ENCODE results near the gene LRRC19. TPM values are rescaled to one million over a fixed set of nuclear protein-coding genes. Genes with fewer than 3 reads are reported as not detected.

The LRRC19 gene
- under 0.01 TPM in 1 of 2 replicates, not detected in the other for total RNA-seq

GRCh38 chr9:27005491-27005890 is at the start of gene LRRC19:
Gene LRRC19 (minus strand): TSS chr9:27005672. CDS start chr9:26999694, 5,978 bp downstream.

GRCh38 chr9:26955921-26956859 is 49.3 kb downstream of the LRRC19 start, which contains the start of gene IFT74:
Gene IFT74 (plus strand): TSS chr9:26956412. CDS start chr9:26961968, 5,556 bp downstream.

GRCh38 chr9:26946753-26947727 is 58.4 kb downstream of the LRRC19 start, which contains the start of gene PLAA:
Gene PLAA (minus strand): TSS chr9:26947242. CDS start chr9:26947045, 197 bp downstream.

Other genes starting within 250 kb of the LRRC19 start
- gene CAAP1, start 112.9 kb downstream of the LRRC19 start, total RNA-seq = 14.9 and 16.8 TPM in 2 replicates
- 26.7 and 37.6 TPM in 2 replicates for gene PLAA, start 58.4 kb downstream of the LRRC19 start, total RNA-seq
- gene IFT74, start 49.3 kb downstream of the LRRC19 start, total RNA-seq = 12.6 and 13.3 TPM in 2 replicates
- 2.4 and 3.9 TPM in 2 replicates for gene TEK, start 103.6 kb upstream of the LRRC19 start, total RNA-seq

Data from placental epithelial cell (primary cell).